22Rv1 (cell line): Measurements from ENCODE around the gene LIN7C.

Experiments
- H3K27ac ChIP-seq: fragments of 450-650 bp; 2 replicates; pipeline ENCODE4 v1.5.1; 2017
- CTCF ChIP-seq: fragments of 450-650 bp; IDR thresholded peaks from 2 replicates; pipeline ENCODE4 v1.5.1; 2017; ENCODE audit warnings: mild to moderate bottlenecking
- ZFX ChIP-seq: fragments of 450-650 bp; IDR thresholded peaks from 2 replicates; pipeline ENCODE4 v1.6.1; 2017; ENCODE audit warnings: antibody characterized with exemption, borderline replicate concordance

LIN7C gene

GRCh38 chr11:27470826-27471588 lies 35.6 kb downstream of the LIN7C start:
- TF ChIP-seq ZFX (no peak), CTCF (no peak)
- H3K27ac ChIP-seq, result no peak overlapping the region

GRCh38 chr11:27470166-27470565 lies 36.4 kb downstream of the LIN7C start:
- TF ChIP-seq ZFX (no peak), CTCF (no peak)
- no peak overlapping the region for H3K27ac ChIP-seq

GRCh38 chr11:27468995-27469695 lies 37.4 kb downstream of the LIN7C start:
- no peak overlapping the region for H3K27ac ChIP-seq
- TF ChIP-seq CTCF (no peak), ZFX (no peak)

GRCh38 chr11:27468209-27468994 lies 38.2 kb downstream of the LIN7C start:
- H3K27ac ChIP-seq, result no peak overlapping the region
- TF ChIP-seq ZFX, result no peak
- no peak for TF ChIP-seq CTCF

GRCh38 chr11:27467181-27467913 lies 39.2 kb downstream of the LIN7C start:
- no peak overlapping the region for H3K27ac ChIP-seq
- no peak for TF ChIP-seq CTCF
- no peak for TF ChIP-seq ZFX

GRCh38 chr11:27466363-27466762 lies 40.2 kb downstream of the LIN7C start:
- no peak overlapping the region for H3K27ac ChIP-seq
- TF ChIP-seq CTCF, result no peak
- TF ChIP-seq ZFX, result no peak
